Measurements from ENCODE around the gene ELL2. TPM values are rescaled to one million over a fixed set of nuclear protein-coding genes. Genes with fewer than 3 reads are reported as not detected.

Gene ELL2
- polyA plus RNA-seq, 1 donor from 2014 or later = 1.4 TPM

DNA sequence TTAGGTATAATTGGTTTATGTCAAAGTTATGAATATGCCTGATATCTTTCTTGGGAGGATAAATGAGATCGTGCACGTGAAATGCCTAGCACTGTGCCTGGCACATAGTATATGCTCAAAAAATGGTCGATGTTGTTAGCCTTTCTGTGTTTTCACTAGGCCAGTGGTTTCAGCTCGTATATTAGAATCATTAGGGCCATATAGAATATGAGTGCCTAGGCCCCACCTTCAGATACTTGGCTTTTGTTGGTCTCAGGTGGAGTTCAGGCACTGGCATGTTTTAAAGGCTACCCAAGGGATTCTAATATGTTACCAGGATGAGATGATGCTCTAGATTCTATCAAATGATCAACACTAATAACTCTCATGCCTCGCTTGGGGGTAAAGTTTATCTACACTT, 56.8 kb downstream of the ELL2 start:
- TF ChIP-seq, protein P1, sequence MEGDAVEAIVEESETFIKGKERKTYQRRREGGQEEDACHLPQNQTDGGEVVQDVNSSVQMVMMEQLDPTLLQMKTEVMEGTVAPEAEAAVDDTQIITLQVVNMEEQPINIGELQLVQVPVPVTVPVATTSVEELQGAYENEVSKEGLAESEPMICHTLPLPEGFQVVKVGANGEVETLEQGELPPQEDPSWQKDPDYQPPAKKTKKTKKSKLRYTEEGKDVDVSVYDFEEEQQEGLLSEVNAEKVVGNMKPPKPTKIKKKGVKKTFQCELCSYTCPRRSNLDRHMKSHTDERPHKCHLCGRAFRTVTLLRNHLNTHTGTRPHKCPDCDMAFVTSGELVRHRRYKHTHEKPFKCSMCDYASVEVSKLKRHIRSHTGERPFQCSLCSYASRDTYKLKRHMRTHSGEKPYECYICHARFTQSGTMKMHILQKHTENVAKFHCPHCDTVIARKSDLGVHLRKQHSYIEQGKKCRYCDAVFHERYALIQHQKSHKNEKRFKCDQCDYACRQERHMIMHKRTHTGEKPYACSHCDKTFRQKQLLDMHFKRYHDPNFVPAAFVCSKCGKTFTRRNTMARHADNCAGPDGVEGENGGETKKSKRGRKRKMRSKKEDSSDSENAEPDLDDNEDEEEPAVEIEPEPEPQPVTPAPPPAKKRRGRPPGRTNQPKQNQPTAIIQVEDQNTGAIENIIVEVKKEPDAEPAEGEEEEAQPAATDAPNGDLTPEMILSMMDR (IDR thresholded peaks at IDR 0.05; ENCODE audit: poor library complexity, severe bottlenecking) = no peak
- Histone ChIP-seq H3K4me2 (ENCODE audit: low read length) (no peak overlapping the region), H3K27ac (ENCODE audit: low read length) (no peak overlapping the region)

DNA sequence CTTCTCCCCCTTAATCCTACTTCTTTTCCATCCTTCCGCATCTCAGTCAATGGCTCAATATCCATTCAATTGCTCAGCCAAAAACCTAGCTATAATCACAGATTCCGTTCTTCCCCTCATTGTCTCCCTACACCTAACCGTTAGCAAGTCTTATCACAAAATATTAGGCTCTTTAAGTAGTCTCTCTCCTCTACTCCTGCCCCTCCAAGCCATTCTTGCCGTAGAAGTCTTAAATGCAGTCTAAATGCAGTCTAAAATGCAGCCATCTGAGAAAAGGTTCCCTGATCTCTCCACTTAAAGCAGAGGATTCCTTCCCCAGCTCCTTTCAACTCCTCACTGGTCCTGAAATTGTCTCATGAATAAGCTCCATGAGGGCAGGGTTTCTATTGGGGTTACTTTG, 57.8 kb downstream of the ELL2 start:
- Histone ChIP-seq H3F3A (ENCODE audit: insufficient read depth, low read length, poor library complexity, severe bottlenecking) (no peaks in the 10 kb centered on the region), H3K9me3 (ENCODE audit: low read length) (no peaks in the 10 kb centered on the region), H3K9me2 (ENCODE audit: insufficient read depth, low read length) (no peaks in the 10 kb centered on the region), H3K4me3 (ENCODE audit: low read length) (no peak overlapping the region), H4K20me1 (ENCODE audit: insufficient read depth) (no peaks in the 10 kb centered on the region), H3K79me2 (replicated peaks; ENCODE audit: insufficient read depth, low read length) (no peaks in the 10 kb centered on the region), H3K4me2 (ENCODE audit: low read length) (no peak overlapping the region), H3K27me3 (ENCODE audit: insufficient read depth, low read depth, low read length) (no peaks in the 10 kb centered on the region), H3K36me3 (ENCODE audit: insufficient read depth, low read length) (no peaks in the 10 kb centered on the region), H2AFZ (ENCODE audit: low read depth, low read length) (no peak overlapping the region), H3K9ac (ENCODE audit: low read length) (no peak overlapping the region), H3K27ac (ENCODE audit: low read length) (no peak overlapping the region)
- TF ChIP-seq TAF1 (IDR thresholded peaks at IDR 0.05; ENCODE audit: low read depth) (no peak), SMC3 (conservative IDR thresholded peaks at IDR 0.05; ENCODE audit: poor library complexity) (no peak), EZH2 (IDR thresholded peaks at IDR 0.05; ENCODE audit: borderline replicate concordance, insufficient read depth, low read length, poor library complexity, severe bottlenecking) (no peak), MXI1 (conservative IDR thresholded peaks at IDR 0.05; ENCODE audit: poor library complexity, severe bottlenecking) (no peak), RAD21 (conservative IDR thresholded peaks at IDR 0.05) (no peak), POLR2AphosphoS5 (IDR thresholded peaks at IDR 0.05) (no peak), EP300 (conservative IDR thresholded peaks at IDR 0.05; ENCODE audit: poor library complexity, severe bottlenecking) (no peak)
- TF ChIP-seq, protein P1 (IDR thresholded peaks at IDR 0.05; ENCODE audit: poor library complexity, severe bottlenecking) = no peak
- TF ChIP-seq, protein P2, sequence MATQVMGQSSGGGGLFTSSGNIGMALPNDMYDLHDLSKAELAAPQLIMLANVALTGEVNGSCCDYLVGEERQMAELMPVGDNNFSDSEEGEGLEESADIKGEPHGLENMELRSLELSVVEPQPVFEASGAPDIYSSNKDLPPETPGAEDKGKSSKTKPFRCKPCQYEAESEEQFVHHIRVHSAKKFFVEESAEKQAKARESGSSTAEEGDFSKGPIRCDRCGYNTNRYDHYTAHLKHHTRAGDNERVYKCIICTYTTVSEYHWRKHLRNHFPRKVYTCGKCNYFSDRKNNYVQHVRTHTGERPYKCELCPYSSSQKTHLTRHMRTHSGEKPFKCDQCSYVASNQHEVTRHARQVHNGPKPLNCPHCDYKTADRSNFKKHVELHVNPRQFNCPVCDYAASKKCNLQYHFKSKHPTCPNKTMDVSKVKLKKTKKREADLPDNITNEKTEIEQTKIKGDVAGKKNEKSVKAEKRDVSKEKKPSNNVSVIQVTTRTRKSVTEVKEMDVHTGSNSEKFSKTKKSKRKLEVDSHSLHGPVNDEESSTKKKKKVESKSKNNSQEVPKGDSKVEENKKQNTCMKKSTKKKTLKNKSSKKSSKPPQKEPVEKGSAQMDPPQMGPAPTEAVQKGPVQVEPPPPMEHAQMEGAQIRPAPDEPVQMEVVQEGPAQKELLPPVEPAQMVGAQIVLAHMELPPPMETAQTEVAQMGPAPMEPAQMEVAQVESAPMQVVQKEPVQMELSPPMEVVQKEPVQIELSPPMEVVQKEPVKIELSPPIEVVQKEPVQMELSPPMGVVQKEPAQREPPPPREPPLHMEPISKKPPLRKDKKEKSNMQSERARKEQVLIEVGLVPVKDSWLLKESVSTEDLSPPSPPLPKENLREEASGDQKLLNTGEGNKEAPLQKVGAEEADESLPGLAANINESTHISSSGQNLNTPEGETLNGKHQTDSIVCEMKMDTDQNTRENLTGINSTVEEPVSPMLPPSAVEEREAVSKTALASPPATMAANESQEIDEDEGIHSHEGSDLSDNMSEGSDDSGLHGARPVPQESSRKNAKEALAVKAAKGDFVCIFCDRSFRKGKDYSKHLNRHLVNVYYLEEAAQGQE (IDR thresholded peaks at IDR 0.05; ENCODE audit: borderline replicate concordance) = no peak

More for the DNA sequence above, 56.8 kb downstream of the ELL2 start:
- Histone ChIP-seq H3K36me3 (ENCODE audit: insufficient read depth, low read length) (no peaks in the 10 kb centered on the region), H3K79me2 (replicated peaks; ENCODE audit: insufficient read depth, low read length) (no peaks in the 10 kb centered on the region), H2AFZ (ENCODE audit: low read depth, low read length) (no peak overlapping the region), H3K27me3 (ENCODE audit: insufficient read depth, low read depth, low read length) (no peaks in the 10 kb centered on the region), H4K20me1 (ENCODE audit: insufficient read depth) (no peaks in the 10 kb centered on the region), H3K9ac (ENCODE audit: low read length) (no peak overlapping the region), H3K9me2 (ENCODE audit: insufficient read depth, low read length) (no peaks in the 10 kb centered on the region), H3F3A (ENCODE audit: insufficient read depth, low read length, poor library complexity, severe bottlenecking) (no peaks in the 10 kb centered on the region), H3K9me3 (ENCODE audit: low read length) (no peaks in the 10 kb centered on the region), H3K4me3 (ENCODE audit: low read length) (no peak overlapping the region)

Data from neural cell (in vitro differentiated cells).